ENCODE results near the gene CLEC7A.

- TF ChIP-seq CTCF (IDR thresholded peaks at IDR 0.05 in 4 of 5, conservative IDR thresholded peaks at IDR 0.05 in 1 of 5) (no peak), POLR2A (IDR thresholded peaks at IDR 0.05) (no peak)
Observed at GRCh38 chr12:10121278-10121677, 8.7 kb downstream of the CLEC7A start.
